IPS-18a (cell line): ENCODE data around the gene CAMK2N2.
"Not testable (repeated sequence)": the region's sequence is repeated elsewhere in the genome, so short reads cannot be mapped to it uniquely, and the experiment has no call there.

Source experiments
- H3K27ac ChIP-seq: one replicate; pipeline ENCODE4 v1.5.1; 2013; ENCODE audit warnings: low read length
- H3K27me3 ChIP-seq: one replicate; pipeline ENCODE4 v1.6.1; 2013; ENCODE audit warnings: mild to moderate bottlenecking, low read length; ENCODE audit not compliant: control insufficient read depth, insufficient read depth
- H3K36me3 ChIP-seq: one replicate; pipeline ENCODE4 v1.6.1; 2013; ENCODE audit warnings: low read depth, low read length; ENCODE audit not compliant: control insufficient read depth
- H3K4me1 ChIP-seq: one replicate; pipeline ENCODE4 v1.6.1; 2013; ENCODE audit warnings: low read depth, low read length; ENCODE audit not compliant: control insufficient read depth
- H3K4me3 ChIP-seq: one replicate; pipeline ENCODE4 v1.5.1; 2013; ENCODE audit warnings: low read length
- H3K9ac ChIP-seq: one replicate; pipeline ENCODE4 v1.6.1; 2013; ENCODE audit warnings: mild to moderate bottlenecking, low read length, moderate library complexity
- H3K9me3 ChIP-seq: one replicate; pipeline ENCODE4 v1.6.1; 2013; ENCODE audit warnings: low read depth, low read length; ENCODE audit not compliant: control insufficient read depth

CAMK2N2 gene

GRCh38 chr3:184267249-184267648 lies 5.9 kb upstream of the CAMK2N2 start:
- H3K9ac ChIP-seq, H3K36me3 ChIP-seq, H3K27ac ChIP-seq, H3K9me3 ChIP-seq, H3K4me3 ChIP-seq, H3K4me1 ChIP-seq: not testable (repeated sequence)
- H3K27me3 ChIP-seq: peaks cover 19% of the 10 kb centered on the region

- H3K27me3 ChIP-seq: peaks cover 56% of the 10 kb centered on the region
- no peaks in the 10 kb centered on the region for H3K9me3 ChIP-seq
- H3K36me3 ChIP-seq: no peaks in the 10 kb centered on the region
- no peaks in the 10 kb centered on the region for H3K4me1 ChIP-seq
- H3K27ac ChIP-seq: no peak overlapping the region
- no peak overlapping the region for H3K9ac ChIP-seq
- H3K4me3 ChIP-seq: peak overlapping the region; percentile 56
These were observed 1.4 kb upstream of the CAMK2N2 start for GRCh38 chr3:184262764-184263179.

DNA sequence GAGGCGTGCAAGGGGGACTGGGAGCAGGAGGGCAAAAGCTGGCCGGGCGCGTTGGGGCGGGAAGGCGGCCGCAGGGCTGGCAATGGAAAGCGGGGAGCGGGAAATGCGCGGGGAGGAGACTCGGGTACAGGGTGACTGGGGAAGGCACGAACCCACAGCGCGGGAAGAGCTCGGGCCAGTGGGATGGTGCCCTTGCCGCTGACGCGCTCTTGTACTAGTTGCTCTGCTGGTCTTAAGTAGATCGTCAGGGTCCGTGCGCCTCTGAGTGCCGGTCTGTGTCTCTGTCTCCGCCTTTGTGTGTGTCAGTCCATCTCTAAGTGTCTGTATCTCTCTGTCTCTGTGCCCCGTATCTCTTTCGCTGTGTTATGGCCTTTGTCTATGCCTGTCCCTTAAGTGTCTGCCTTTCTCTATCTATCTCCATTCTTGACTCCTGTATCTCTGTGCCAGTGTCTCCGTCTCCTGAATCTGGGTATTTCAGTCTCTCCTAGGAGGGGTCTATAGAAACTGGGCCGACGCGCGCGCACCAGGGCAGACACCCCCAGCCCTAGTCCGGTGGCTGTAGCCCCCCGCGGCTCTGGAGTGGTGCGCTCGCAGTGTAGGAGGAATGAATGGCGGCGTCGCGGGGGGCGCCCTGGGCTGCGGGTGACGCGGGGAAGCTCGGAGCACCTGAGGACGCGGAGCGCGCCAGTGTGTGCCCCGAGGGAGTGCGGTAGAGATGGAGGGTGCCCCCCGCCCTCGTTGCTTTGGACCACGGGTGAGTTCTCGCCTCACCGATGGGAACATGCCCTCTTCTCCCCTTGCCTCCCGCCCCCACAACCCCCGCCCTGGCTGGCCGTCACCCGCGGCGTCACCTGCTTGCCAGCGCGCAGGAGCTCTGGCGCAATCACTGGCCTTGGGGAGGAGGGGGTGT lies 756 bp upstream of the CAMK2N2 start:
- H3K36me3 ChIP-seq: no peaks in the 10 kb centered on the region
- H3K4me1 ChIP-seq: no peaks in the 10 kb centered on the region
- peak overlapping the region; percentile 33 for H3K9ac ChIP-seq
- no peaks in the 10 kb centered on the region for H3K9me3 ChIP-seq
- no peak overlapping the region for H3K27ac ChIP-seq
- peak overlapping the region; percentile 56 for H3K4me3 ChIP-seq
- peaks cover 62% of the 10 kb centered on the region for H3K27me3 ChIP-seq

DNA sequence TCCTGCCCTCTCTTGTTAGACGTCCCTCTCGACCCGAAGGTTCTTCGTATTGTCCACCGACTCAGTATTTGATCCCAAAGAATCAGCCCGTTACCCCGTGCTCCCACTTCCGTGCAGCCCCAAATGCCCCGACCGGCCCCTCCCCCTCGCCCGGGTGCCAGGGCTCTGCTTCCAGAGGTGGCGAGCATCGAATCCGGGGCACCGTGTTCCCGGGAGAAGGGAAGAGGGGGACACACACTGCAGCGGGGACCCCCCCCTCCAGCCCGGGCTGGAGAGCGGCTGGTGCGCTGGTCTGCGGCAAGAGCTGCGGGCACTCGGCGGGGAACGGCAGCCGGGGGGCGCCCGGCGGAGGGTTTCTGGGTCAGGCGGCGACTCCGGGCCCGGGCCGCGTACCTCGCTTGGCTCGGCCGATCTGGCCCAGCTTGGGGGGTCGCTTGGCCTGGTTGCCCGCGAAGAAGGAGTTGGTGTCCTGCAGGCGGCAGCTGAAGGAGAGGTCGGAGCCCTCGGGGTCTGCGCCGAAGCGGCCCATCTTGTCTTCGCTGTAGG lies 556 bp downstream of the CAMK2N2 start:
- H3K36me3 ChIP-seq: no peaks in the 10 kb centered on the region
- no peak overlapping the region for H3K27ac ChIP-seq
- H3K27me3 ChIP-seq: peaks cover 62% of the 10 kb centered on the region
- peak overlapping the region; percentile 66 for H3K4me3 ChIP-seq
- peak overlapping the region; percentile 36 for H3K9ac ChIP-seq
- no peaks in the 10 kb centered on the region for H3K4me1 ChIP-seq
- H3K9me3 ChIP-seq: no peaks in the 10 kb centered on the region

GRCh38 chr3:184259878-184260723 lies 1.3 kb downstream of the CAMK2N2 start:
- Histone ChIP-seq H3K27me3 (peaks cover 62% of the 10 kb centered on the region), H3K36me3 (no peaks in the 10 kb centered on the region), H3K4me1 (no peaks in the 10 kb centered on the region), H3K9ac (peak overlapping the region; percentile 36), H3K9me3 (no peaks in the 10 kb centered on the region), H3K27ac (no peak overlapping the region), H3K4me3 (peak overlapping the region; percentile 66)

DNA sequence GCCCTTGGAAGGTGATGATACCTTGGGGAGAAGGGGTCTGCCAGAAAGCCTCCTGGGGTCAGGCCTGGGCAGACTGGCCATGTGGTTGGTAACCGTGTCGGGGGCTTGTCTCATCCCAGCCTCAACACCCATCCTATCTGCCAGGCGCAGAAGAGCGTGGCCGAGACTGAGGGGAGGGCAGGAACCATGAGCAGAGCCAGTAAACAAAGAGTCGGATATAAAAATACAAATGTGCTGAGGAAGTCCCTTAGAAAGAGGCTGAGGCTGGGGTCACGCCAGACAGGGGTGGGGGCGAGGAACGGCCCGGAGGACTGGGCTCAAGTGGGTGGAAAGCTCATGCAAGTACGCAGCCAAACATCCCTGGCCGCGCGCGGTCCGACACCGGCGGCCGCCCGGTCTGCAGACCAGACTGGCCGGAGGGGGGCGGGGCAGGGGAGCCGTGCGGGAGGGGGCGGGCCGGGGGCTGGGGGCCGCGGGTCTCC lies 1.9 kb downstream of the CAMK2N2 start:
- Histone ChIP-seq H3K9ac (no peak overlapping the region), H3K36me3 (no peaks in the 10 kb centered on the region), H3K4me3 (no peak overlapping the region), H3K9me3 (no peaks in the 10 kb centered on the region), H3K4me1 (no peaks in the 10 kb centered on the region), H3K27me3 (peaks cover 59% of the 10 kb centered on the region), H3K27ac (no peak overlapping the region)

DNA sequence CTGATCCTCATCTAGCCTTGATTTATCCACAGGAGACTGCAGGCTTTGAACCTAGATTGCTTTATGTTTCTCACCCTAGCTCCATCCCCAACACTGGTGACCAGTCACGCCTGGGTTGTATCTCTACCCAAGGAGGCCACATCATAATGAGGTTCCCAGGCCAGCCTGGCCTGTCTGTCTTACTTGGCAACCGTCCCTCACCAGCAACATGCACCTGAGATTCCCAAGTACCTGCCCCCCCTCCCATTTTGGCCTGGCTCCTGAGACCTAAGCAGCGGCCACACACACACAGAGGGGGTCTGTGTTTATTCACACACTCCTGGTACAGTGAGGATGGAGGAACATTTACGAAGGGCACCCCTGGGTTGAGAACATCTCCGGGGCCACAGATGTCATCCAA lies 2.4 kb downstream of the CAMK2N2 start:
- peaks cover 57% of the 10 kb centered on the region for H3K27me3 ChIP-seq
- H3K4me3 ChIP-seq: no peak overlapping the region
- H3K4me1 ChIP-seq: no peaks in the 10 kb centered on the region
- no peaks in the 10 kb centered on the region for H3K36me3 ChIP-seq
- no peak overlapping the region for H3K27ac ChIP-seq
- no peaks in the 10 kb centered on the region for H3K9me3 ChIP-seq
- H3K9ac ChIP-seq: no peak overlapping the region

DNA sequence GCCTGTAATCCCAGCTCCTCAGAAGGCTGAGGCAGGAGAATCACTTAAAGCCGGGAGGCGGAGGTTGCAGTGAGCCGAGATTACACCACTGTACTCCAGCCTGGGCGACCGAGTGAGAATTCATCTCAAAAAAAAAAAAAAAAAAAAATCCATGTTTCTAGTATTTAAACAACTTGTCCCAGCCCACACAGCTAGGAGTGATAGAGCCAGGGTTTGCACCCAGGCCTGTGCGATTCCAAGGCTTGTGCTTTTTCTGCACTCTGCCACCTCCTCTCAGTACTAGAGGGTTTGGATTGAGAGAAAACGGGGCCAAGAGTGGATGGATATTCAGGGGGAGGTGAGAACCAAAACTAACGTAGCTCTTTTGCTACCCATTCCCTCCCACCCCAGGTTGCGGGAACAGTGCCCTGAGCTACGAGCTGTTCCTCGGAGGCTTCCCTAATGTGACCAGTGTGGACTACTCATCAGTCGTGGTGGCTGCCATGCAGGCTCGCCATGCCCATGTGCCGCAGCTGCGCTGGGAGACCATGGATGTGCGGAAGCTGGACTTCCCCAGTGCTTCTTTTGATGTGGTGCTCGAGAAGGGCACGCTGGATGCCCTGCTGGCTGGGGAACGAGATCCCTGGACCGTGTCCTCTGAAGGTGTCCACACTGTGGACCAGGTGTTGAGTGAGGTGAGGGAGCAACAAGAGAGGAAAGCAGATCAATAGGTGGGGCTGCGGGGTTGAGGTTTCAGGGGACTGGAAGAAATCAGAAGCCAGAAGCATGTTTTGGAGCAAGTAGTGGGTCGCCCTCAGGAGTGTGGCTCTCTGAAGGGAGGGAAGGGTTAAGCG lies 4.1 kb downstream of the CAMK2N2 start:
- Histone ChIP-seq H3K27me3 (peaks cover 43% of the 10 kb centered on the region), H3K27ac (no peak overlapping the region), H3K4me1 (no peaks in the 10 kb centered on the region), H3K36me3 (no peaks in the 10 kb centered on the region), H3K4me3 (no peak overlapping the region), H3K9ac (no peak overlapping the region), H3K9me3 (no peaks in the 10 kb centered on the region)

DNA sequence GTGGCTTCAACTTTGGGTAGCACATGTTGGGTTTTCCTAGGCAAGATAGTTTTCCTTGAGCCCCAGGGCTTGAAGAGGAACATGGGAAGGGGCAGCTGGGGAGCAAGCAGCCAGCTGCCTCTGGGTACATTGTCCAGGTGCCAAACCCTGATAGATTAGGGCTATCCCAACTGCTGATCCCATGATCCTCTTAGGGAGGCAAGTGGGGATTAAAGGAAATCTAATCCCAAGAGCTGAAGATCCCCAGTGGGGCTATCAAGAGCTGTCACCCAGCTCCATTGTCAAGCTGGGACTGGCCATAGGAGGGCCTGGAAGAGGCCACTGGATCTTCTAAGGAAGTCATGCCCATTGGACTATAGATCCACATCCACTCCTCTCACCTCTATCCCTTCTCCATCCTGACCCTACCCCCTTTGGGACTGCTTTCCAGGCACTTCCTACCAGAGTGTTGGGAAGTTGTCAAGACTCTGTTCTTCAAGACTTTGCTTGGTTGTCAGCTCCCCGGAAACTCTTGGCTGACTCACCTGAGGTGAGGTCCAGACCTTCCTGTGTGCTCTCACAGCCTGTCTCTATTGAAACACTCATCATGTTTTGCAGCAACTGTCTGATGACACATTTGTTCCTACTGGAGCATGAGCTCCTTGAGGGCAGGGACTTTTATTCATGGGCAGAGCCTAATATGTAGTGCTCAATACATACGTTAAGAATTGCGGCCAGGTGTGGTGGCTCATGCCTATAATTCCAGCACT lies 5.9 kb downstream of the CAMK2N2 start:
- no peaks in the 10 kb centered on the region for H3K4me1 ChIP-seq
- peaks cover 29% of the 10 kb centered on the region for H3K27me3 ChIP-seq
- no peak overlapping the region for H3K9ac ChIP-seq
- H3K9me3 ChIP-seq: no peaks in the 10 kb centered on the region
- no peaks in the 10 kb centered on the region for H3K36me3 ChIP-seq
- H3K4me3 ChIP-seq: no peak overlapping the region
- no peak overlapping the region for H3K27ac ChIP-seq

GRCh38 chr3:184250167-184250828 lies 11.1 kb downstream of the CAMK2N2 start:
- Histone ChIP-seq H3K27ac (peak overlapping the region; percentile 22), H3K9me3 (no peaks in the 10 kb centered on the region), H3K9ac (peak overlapping the region; percentile 99)

More at GRCh38 chr3:184250167-184250828, 11.1 kb downstream of the CAMK2N2 start:
- H3K27me3 ChIP-seq: no peaks in the 10 kb centered on the region
- peaks cover 6% of the 10 kb centered on the region for H3K36me3 ChIP-seq
- H3K4me1 ChIP-seq: no peaks in the 10 kb centered on the region
- peak overlapping the region; percentile 100 for H3K4me3 ChIP-seq
